GM12878 (cell line): ENCODE results near the gene MRPL30. TPM values are rescaled to one million over a fixed set of nuclear protein-coding genes. Genes with fewer than 3 reads are reported as not detected.
A peak's percentile ranks its signal among the peaks of the same experiment; 100 is the strongest.

ENCODE experiments used
- ATAC-seq: fragments of 200-7000 bp; cut with Tn5 transposase; 3 replicates; pipeline ENCODE4 v1.9.1; 2020; ENCODE audit warnings: mild to moderate bottlenecking, moderate library complexity
- BruUV-seq: library from RNA; stranded (reverse); fragments of 400-500 nt; replicated peaks from 2 replicates; lab custom pipeline; 2021; lab: Mats Ljungman, UMichigan
- CTCF ChIA-PET: fragments of 300-600 bp; sonication (Branson Sonifier 250); formaldehyde crosslinking; extraction: SDS; loops from one replicate; lab custom pipeline; 2021; ENCODE audit warnings: inconsistent platforms; lab: Yijun Ruan, JAX
- POLR2A ChIA-PET: fragments of 350-600 bp; formaldehyde crosslinking; extraction: SDS; loops from one replicate; lab custom pipeline; 2021; ENCODE audit warnings: inconsistent platforms; lab: Charles Lee
- RAD21 ChIA-PET: fragments of 300-600 bp; sonication (Branson Sonifier 250); formaldehyde crosslinking; loops from one replicate; lab custom pipeline; 2023; ENCODE audit warnings: antibody characterized with exemption; ENCODE audit not compliant: unreplicated experiment; lab: Charles Lee
- SMC1A ChIA-PET: fragments of 300-600 bp; sonication (Branson Sonifier 250); formaldehyde crosslinking; loops from one replicate; lab custom pipeline; 2023; ENCODE audit not compliant: unreplicated experiment, uncharacterized antibody; lab: Charles Lee
- DNase-seq: peaks from one replicate; pipeline ENCODE4 v3.0.0-alpha.2; 2011; ENCODE audit warnings: low read depth, low spot score
- FAIRE-seq: peaks from 3 replicates; lab custom pipeline; 2011; peaks lifted over from hg19 to GRCh38; lab: Jason Lieb, UNC
- H2AFZ ChIP-seq: 2 replicates; pipeline ENCODE4 v1.6.0; 2011; ENCODE audit warnings: low read depth, low read length, control low read depth; ENCODE audit not compliant: control insufficient read depth
- H3K27ac ChIP-seq: 2 replicates; pipeline ENCODE4 v1.5.1; 2011; ENCODE audit warnings: control low read depth; ENCODE audit not compliant: control insufficient read depth, insufficient read depth
- H3K27me3 ChIP-seq, 2 experiments: replicated peaks in 1 of 2; 2 replicates each; pipeline versions ENCODE4 v1.6.0 to v1.6.1; 2011; ENCODE audit warnings: low read length in 1 of 2; ENCODE audit not compliant: control insufficient read depth in 2 of 2, insufficient read depth in 2 of 2
- H3K36me3 ChIP-seq, 2 experiments: 2 replicates each; pipeline ENCODE4 v1.5.1; 2011; ENCODE audit warnings: low read length in 1 of 2; ENCODE audit not compliant: control insufficient read depth in 2 of 2, insufficient read depth in 2 of 2
- H3K4me1 ChIP-seq: 2 replicates; pipeline ENCODE4 v1.6.1; 2011; ENCODE audit warnings: mild to moderate bottlenecking, low read length, moderate library complexity, mixed read lengths; ENCODE audit not compliant: control insufficient read depth, insufficient read depth
- H3K4me2 ChIP-seq: 2 replicates; pipeline ENCODE4 v1.6.0; 2011; ENCODE audit warnings: control low read depth; ENCODE audit not compliant: control insufficient read depth, insufficient read depth
- H3K4me3 ChIP-seq: fragments of 200-600 bp; sonication (generic); 2 replicates; pipeline ENCODE4 v1.5.1; 2016
- H3K79me2 ChIP-seq: 2 replicates; pipeline ENCODE4 v1.6.0; 2011; ENCODE audit warnings: low read length; ENCODE audit not compliant: control insufficient read depth, insufficient read depth
- H3K9ac ChIP-seq: 2 replicates; pipeline ENCODE4 v1.8.0; 2011; ENCODE audit warnings: low read length, control low read depth, mixed read lengths; ENCODE audit not compliant: control insufficient read depth, insufficient read depth
- H3K9me3 ChIP-seq: replicated peaks from 3 replicates; pipeline ENCODE4 v1.5.1; 2011; ENCODE audit warnings: mild to moderate bottlenecking, low read length; ENCODE audit not compliant: control insufficient read depth, insufficient read depth
- H4K20me1 ChIP-seq: 2 replicates; pipeline ENCODE4 v1.6.0; 2011; ENCODE audit not compliant: control insufficient read depth, insufficient read depth
- SPI1 ChIP-seq: IDR thresholded peaks from 2 replicates; pipeline ENCODE4 v1.6.1; 2011; ENCODE audit warnings: low read depth, mild to moderate bottlenecking, low read length, moderate library complexity, borderline replicate concordance; ENCODE audit not compliant: insufficient read depth
- WGBS: methylation state at CpG from one replicate; pipeline ENCODE4 v1.1.6; 2016; ENCODE audit warnings: low lambda C conversion rate; ENCODE audit not compliant: insufficient replicate concordance, insufficient coverage; ENCODE audit errors: missing lambda C conversion rate; 5-methylcytosine and 5-hydroxymethylcytosine counted together
- in situ Hi-C: fragments of 300-500 bp; cut with MboI; formaldehyde crosslinking; loops from 9 replicates; pipeline ENCODE4 v1.14.3; 2018; ENCODE audit warnings: mixed read lengths
- intact Hi-C: fragments of 100-400 bp; cut with micrococcal nuclease; formaldehyde crosslinking; loops from one replicate; pipeline ENCODE4 v1.14.2; 2022; ENCODE audit not compliant: unreplicated experiment
- polyA plus RNA-seq, 11 experiments: library from polyadenylated mRNA; depleted of rRNA in 4 of 11; unstranded in 6 of 11; stranded (reverse) in 5 of 11; fragments of >200 nt; fragmentation: Nextera tagmentation in 4 of 11; fragmentation: Illumina TruSeq in 1 of 11; extraction: Ambion mirVana in 4 of 11; extraction: Trizol in 1 of 11; gene quantifications; 1 replicate in 1 of 11; 2 replicates in 10 of 11; pipeline versions ENCODE4 v1.2.1 to v1.2.3, GENCODE V29; 2011 to 2016; ENCODE audit warnings: inconsistent platforms in 2 of 11, missing spikeins in 2 of 11, low read depth in 1 of 11
- total RNA-seq, 4 experiments: library from RNA; depleted of rRNA in 3 of 4; stranded (reverse); fragments of >200 nt in 3 of 4; fragmentation: Illumina TruSeq in 1 of 4; extraction: Trizol in 1 of 4; gene quantifications; 2 replicates each; pipeline versions ENCODE4 v1.2.1 to v1.2.3, GENCODE V29; 2013 to 2021
- TF ChIP-seq, protein P1 (sequence below): IDR thresholded peaks from 2 replicates; pipeline ENCODE4 v1.6.1; 2011; ENCODE audit warnings: borderline replicate concordance, low read depth, mild to moderate bottlenecking, moderate library complexity, low read length; ENCODE audit not compliant: insufficient read depth, poor library complexity, severe bottlenecking

MRPL30 gene
- total and polyA plus RNA-seq, 10 of the 15 experiments (the other 5 are each of a cell fraction or from before 2014, with no cell fraction given) = 33.6 to 63.3 (median 40.1) TPM

DNA sequence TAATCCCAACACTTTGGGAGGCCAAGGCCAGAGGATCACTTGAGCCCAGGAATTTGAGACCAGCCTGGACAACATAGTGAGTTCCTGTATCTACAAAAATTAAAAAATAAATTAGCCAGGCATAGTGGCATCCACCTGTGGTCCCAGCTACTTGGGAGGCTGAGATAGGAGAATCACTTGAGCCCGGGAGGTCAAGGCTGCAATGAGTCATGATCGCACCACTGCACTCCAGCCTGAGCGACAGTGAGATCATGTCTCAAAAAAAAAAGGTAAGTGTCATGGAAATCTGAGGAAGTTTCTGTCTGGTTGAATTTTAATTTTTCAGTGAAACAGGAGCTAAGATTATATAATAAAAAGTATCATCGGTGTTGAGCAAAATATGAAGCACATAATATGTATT lies 42.0 kb upstream of the MRPL30 start:
- Histone ChIP-seq H3K27ac (no peak overlapping the region), H3K9me3 (no peaks in the 10 kb centered on the region), H3K4me3 (no peak overlapping the region), H3K4me1 (peaks cover 10% of the 10 kb centered on the region), H3K27me3 (no peaks in the 10 kb centered on the region), H3K9ac (no peak overlapping the region), H3K4me2 (no peak overlapping the region), H2AFZ (no peak overlapping the region), H3K79me2 (no peaks in the 10 kb centered on the region), H4K20me1 (no peaks in the 10 kb centered on the region), H3K36me3 (no peaks in the 10 kb centered on the region)
- no peak for ATAC-seq
- intact Hi-C loops (no loop called here), in situ Hi-C loops (no loop called here)
- SMC1A ChIA-PET = interaction anchor here (0.6 to 1.5 kb wide), 4 partner anchors 16 to 61 kb away, joined by 3 read pairs; no protein-coding TSS in a partner anchor
- TF ChIP-seq, protein P1, sequence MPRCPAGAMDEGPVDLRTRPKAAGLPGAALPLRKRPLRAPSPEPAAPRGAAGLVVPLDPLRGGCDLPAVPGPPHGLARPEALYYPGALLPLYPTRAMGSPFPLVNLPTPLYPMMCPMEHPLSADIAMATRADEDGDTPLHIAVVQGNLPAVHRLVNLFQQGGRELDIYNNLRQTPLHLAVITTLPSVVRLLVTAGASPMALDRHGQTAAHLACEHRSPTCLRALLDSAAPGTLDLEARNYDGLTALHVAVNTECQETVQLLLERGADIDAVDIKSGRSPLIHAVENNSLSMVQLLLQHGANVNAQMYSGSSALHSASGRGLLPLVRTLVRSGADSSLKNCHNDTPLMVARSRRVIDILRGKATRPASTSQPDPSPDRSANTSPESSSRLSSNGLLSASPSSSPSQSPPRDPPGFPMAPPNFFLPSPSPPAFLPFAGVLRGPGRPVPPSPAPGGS = peak; percentile 67
- no peak for TF ChIP-seq SPI1
- no peak for FAIRE-seq
- RAD21 ChIA-PET = no interaction called here
- BruUV-seq = no TSS peak
- DNase-seq = no peak
- CTCF ChIA-PET = no interaction called here
- 99% methylated on average over 4 of the region's 4 CpGs for WGBS
- POLR2A ChIA-PET = no interaction called here
